ENCODE measurements around the gene PSMC3. TPM values are rescaled to one million over a fixed set of nuclear protein-coding genes. Genes with fewer than 3 reads are reported as not detected.

Gene PSMC3
- total and polyA plus RNA-seq, 2 experiments from 2014 or later: 103 to 142 TPM

GRCh38 chr11:47392546-47393162 is 33.6 kb downstream of the PSMC3 start:
- no peak for TF ChIP-seq EZH2 (IDR thresholded peaks at IDR 0.05; ENCODE audit: borderline replicate concordance)
- no peak for TF ChIP-seq EZH2phosphoT487 (IDR thresholded peaks at IDR 0.05; ENCODE audit: low read depth, severe bottlenecking, unreplicated experiment)
- no peak for TF ChIP-seq CTCF (IDR thresholded peaks at IDR 0.05; ENCODE audit: poor library complexity)
- no peaks in the 10 kb centered on the region for H3K9me2 ChIP-seq (replicated peaks; ENCODE audit: insufficient read depth)
- H3K27ac ChIP-seq: no peak overlapping the region
- H3K4me3 ChIP-seq: no peak overlapping the region
- DNase-seq (ENCODE audit: low spot score): no peak
- no peaks in the 10 kb centered on the region for H4K20me1 ChIP-seq (ENCODE audit: insufficient read depth, poor library complexity, severe bottlenecking)
- 93% methylated on average over 13 of the region's 14 CpGs for WGBS (ENCODE audit: low lambda C conversion rate, missing lambda C conversion rate)
- no peaks in the 10 kb centered on the region for H3K9me3 ChIP-seq (ENCODE audit: low read depth)
- H3K4me2 ChIP-seq: no peak overlapping the region
- H3K27me3 ChIP-seq: no peaks in the 10 kb centered on the region
- H3K36me3 ChIP-seq (replicated peaks; ENCODE audit: insufficient read depth, low read depth): no peaks in the 10 kb centered on the region
- H2AFZ ChIP-seq: no peak overlapping the region
- no peaks in the 10 kb centered on the region for H3K79me2 ChIP-seq
- H3K4me1 ChIP-seq (ENCODE audit: insufficient read depth): no peaks in the 10 kb centered on the region

GRCh38 chr11:47391711-47392432 is 34.4 kb downstream of the PSMC3 start:
- Histone ChIP-seq H3K4me2 (no peak overlapping the region), H3K4me1 (ENCODE audit: insufficient read depth) (no peaks in the 10 kb centered on the region), H3K4me3 (no peak overlapping the region), H3K36me3 (replicated peaks; ENCODE audit: insufficient read depth, low read depth) (no peaks in the 10 kb centered on the region), H2AFZ (no peak overlapping the region), H3K9me2 (replicated peaks; ENCODE audit: insufficient read depth) (no peaks in the 10 kb centered on the region), H3K27ac (no peak overlapping the region), H3K9me3 (ENCODE audit: low read depth) (no peaks in the 10 kb centered on the region), H4K20me1 (ENCODE audit: insufficient read depth, poor library complexity, severe bottlenecking) (no peaks in the 10 kb centered on the region), H3K79me2 (no peaks in the 10 kb centered on the region), H3K27me3 (no peaks in the 10 kb centered on the region)
- TF ChIP-seq EZH2phosphoT487 (IDR thresholded peaks at IDR 0.05; ENCODE audit: low read depth, severe bottlenecking, unreplicated experiment) (no peak), CTCF (IDR thresholded peaks at IDR 0.05; ENCODE audit: poor library complexity) (no peak), EZH2 (IDR thresholded peaks at IDR 0.05; ENCODE audit: borderline replicate concordance) (no peak)
- 89% methylated on average over 15 of the region's 16 CpGs for WGBS (ENCODE audit: low lambda C conversion rate, missing lambda C conversion rate)
- DNase-seq (ENCODE audit: low spot score): no peak

- H3K27ac ChIP-seq: no peak overlapping the region
- H3K27me3 ChIP-seq: no peaks in the 10 kb centered on the region
- no peak overlapping the region for H3K4me2 ChIP-seq
- H3K4me1 ChIP-seq (ENCODE audit: insufficient read depth): no peaks in the 10 kb centered on the region
- H2AFZ ChIP-seq: no peak overlapping the region
- 91% methylated on average over 11 of the region's 11 CpGs for WGBS (ENCODE audit: low lambda C conversion rate, missing lambda C conversion rate)
- no peaks in the 10 kb centered on the region for H3K36me3 ChIP-seq (replicated peaks; ENCODE audit: insufficient read depth, low read depth)
- no peak overlapping the region for H3K4me3 ChIP-seq
- H3K79me2 ChIP-seq: no peaks in the 10 kb centered on the region
- no peaks in the 10 kb centered on the region for H3K9me2 ChIP-seq (replicated peaks; ENCODE audit: insufficient read depth)
- no peaks in the 10 kb centered on the region for H3K9me3 ChIP-seq (ENCODE audit: low read depth)
- no peaks in the 10 kb centered on the region for H4K20me1 ChIP-seq (ENCODE audit: insufficient read depth, poor library complexity, severe bottlenecking)
- DNase-seq (ENCODE audit: low spot score): no peak
- TF ChIP-seq EZH2phosphoT487 (IDR thresholded peaks at IDR 0.05; ENCODE audit: low read depth, severe bottlenecking, unreplicated experiment) (no peak), CTCF (IDR thresholded peaks at IDR 0.05; ENCODE audit: poor library complexity) (no peak), EZH2 (IDR thresholded peaks at IDR 0.05; ENCODE audit: borderline replicate concordance) (no peak)
These were observed 35.1 kb downstream of the PSMC3 start for GRCh38 chr11:47391077-47391583.
